ENCODE measurements around the gene PITX3.

Gene PITX3

GRCh38 chr10:102284531-102284930 lies 43.2 kb upstream of the PITX3 start:
- DNase-seq (ENCODE audit: extremely low read depth, low read depth), result no peak
- TF ChIP-seq CTCF (IDR thresholded peaks at IDR 0.05; ENCODE audit: low read depth, low read length, missing control alignments), result no peak
- no peak overlapping the region for H3K4me3 ChIP-seq (replicated peaks; ENCODE audit: low read depth, low read length)

GRCh38 chr10:102283890-102284289 lies 42.6 kb upstream of the PITX3 start:
- no peak for TF ChIP-seq CTCF (IDR thresholded peaks at IDR 0.05; ENCODE audit: low read depth, low read length, missing control alignments)
- DNase-seq (ENCODE audit: extremely low read depth, low read depth), result no peak
- H3K4me3 ChIP-seq (replicated peaks; ENCODE audit: low read depth, low read length), result no peak overlapping the region

GRCh38 chr10:102283488-102283887 lies 42.2 kb upstream of the PITX3 start:
- H3K4me3 ChIP-seq (replicated peaks; ENCODE audit: low read depth, low read length), result no peak overlapping the region
- no peak for DNase-seq (ENCODE audit: extremely low read depth, low read depth)
- TF ChIP-seq CTCF (IDR thresholded peaks at IDR 0.05; ENCODE audit: low read depth, low read length, missing control alignments), result no peak

- no peak for TF ChIP-seq CTCF (IDR thresholded peaks at IDR 0.05; ENCODE audit: low read depth, low read length, missing control alignments)
- no peak for DNase-seq (ENCODE audit: extremely low read depth, low read depth)
- no peak overlapping the region for H3K4me3 ChIP-seq (replicated peaks; ENCODE audit: low read depth, low read length)
Observed at GRCh38 chr10:102281102-102281487, 39.8 kb upstream of the PITX3 start.

GRCh38 chr10:102280397-102281101 lies 39.2 kb upstream of the PITX3 start:
- no peak overlapping the region for H3K4me3 ChIP-seq (replicated peaks; ENCODE audit: low read depth, low read length)
- DNase-seq (ENCODE audit: extremely low read depth, low read depth), result no peak
- no peak for TF ChIP-seq CTCF (IDR thresholded peaks at IDR 0.05; ENCODE audit: low read depth, low read length, missing control alignments)

- no peak for TF ChIP-seq CTCF (IDR thresholded peaks at IDR 0.05; ENCODE audit: low read depth, low read length, missing control alignments)
- DNase-seq (ENCODE audit: extremely low read depth, low read depth), result no peak
- no peak overlapping the region for H3K4me3 ChIP-seq (replicated peaks; ENCODE audit: low read depth, low read length)
Observed at GRCh38 chr10:102279104-102279503, 37.8 kb upstream of the PITX3 start.

- no peak for TF ChIP-seq CTCF (IDR thresholded peaks at IDR 0.05; ENCODE audit: low read depth, low read length, missing control alignments)
- no peak for DNase-seq (ENCODE audit: extremely low read depth, low read depth)
- H3K4me3 ChIP-seq (replicated peaks; ENCODE audit: low read depth, low read length), result no peak overlapping the region
Observed at GRCh38 chr10:102275343-102275742, 34.0 kb upstream of the PITX3 start.

Measured in HFF-Myc (cell line).